IPS DF 6.9 (cell line): ENCODE results near the gene GFER.
"Not testable (repeated sequence)": the region's sequence is repeated elsewhere in the genome, so short reads cannot be mapped to it uniquely, and the experiment has no call there.

ENCODE experiments used
- DNase-seq: peaks from one replicate; pipeline ENCODE4 v3.0.0-alpha.2; 2013; ENCODE audit warnings: low read depth, low spot score
- H3K27ac ChIP-seq: one replicate; pipeline ENCODE4 v1.5.1; 2013; ENCODE audit warnings: low read length, control low read depth
- H3K27me3 ChIP-seq: 2 replicates; pipeline ENCODE4 v1.6.1; 2013; ENCODE audit warnings: mild to moderate bottlenecking, low read length; ENCODE audit not compliant: control insufficient read depth, insufficient read depth
- H3K36me3 ChIP-seq: 2 replicates; pipeline ENCODE4 v1.6.1; 2013; ENCODE audit warnings: low read length; ENCODE audit not compliant: control insufficient read depth, insufficient read depth
- H3K4me1 ChIP-seq: 2 replicates; pipeline ENCODE4 v1.6.1; 2013; ENCODE audit warnings: low read length; ENCODE audit not compliant: control insufficient read depth, insufficient read depth
- H3K4me3 ChIP-seq: 2 replicates; pipeline ENCODE4 v1.5.1; 2013; ENCODE audit warnings: mild to moderate bottlenecking, low read length
- H3K9me3 ChIP-seq: 2 replicates; pipeline ENCODE4 v1.6.1; 2013; ENCODE audit warnings: low read length, inconsistent platforms; ENCODE audit not compliant: control insufficient read depth, insufficient read depth
- WGBS: extraction: QIAGEN DNeasy Blood & Tissue Kit; methylation state at CpG from one replicate; pipeline ENCODE4 v1.1.7; 2013; ENCODE audit warnings: mixed read lengths, missing lambda C conversion rate; ENCODE audit not compliant: insufficient read length, insufficient coverage; 5-methylcytosine and 5-hydroxymethylcytosine counted together

The GFER gene

DNA sequence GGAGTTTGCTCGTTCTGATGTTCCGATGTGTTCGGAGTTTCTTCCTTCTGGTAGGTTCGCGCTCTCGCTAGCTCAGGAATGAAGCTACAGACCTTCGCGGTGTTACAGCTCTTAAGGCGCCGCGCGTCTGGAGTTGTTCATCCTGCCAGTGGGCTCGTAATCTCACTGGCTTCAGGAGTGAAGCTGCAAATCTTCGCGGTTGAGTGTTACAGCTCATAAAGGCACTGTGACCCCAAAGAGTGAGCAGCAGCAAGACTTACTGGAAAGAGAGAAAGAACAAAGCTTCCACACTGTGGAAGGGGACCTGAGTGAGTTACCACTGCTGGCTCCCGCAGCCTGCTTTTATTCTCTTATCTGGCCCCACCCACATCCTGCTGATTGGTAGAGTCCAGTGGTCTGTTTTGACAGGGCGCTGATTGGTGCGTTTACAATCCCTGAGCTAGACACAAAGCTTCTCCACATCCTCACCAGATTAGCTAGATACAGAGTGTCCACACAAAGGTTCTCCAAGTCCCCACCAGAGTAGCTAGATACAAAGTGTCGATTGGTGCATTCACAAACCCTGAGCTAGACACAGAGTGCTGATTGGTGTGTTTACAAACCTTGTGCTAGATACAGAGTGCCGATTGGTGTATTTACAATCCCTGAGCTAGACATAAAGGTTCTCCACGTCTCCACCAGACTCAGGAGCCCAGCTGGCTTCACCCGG lies 26.4 kb upstream of the GFER start:
- WGBS: no CpG with 5 or more reads among the region's 22 CpGs
- H3K27me3 ChIP-seq, H3K4me1 ChIP-seq, H3K9me3 ChIP-seq, H3K27ac ChIP-seq, H3K4me3 ChIP-seq, DNase-seq, H3K36me3 ChIP-seq: not testable (repeated sequence)

GRCh38 chr16:1958143-1958491 lies 25.9 kb upstream of the GFER start:
- not testable (repeated sequence) for H3K27me3 ChIP-seq, DNase-seq, H3K4me3 ChIP-seq, H3K27ac ChIP-seq, H3K9me3 ChIP-seq, H3K4me1 ChIP-seq
- no CpG with 5 or more reads among the region's 30 CpGs for WGBS
- peaks cover 11% of the 10 kb centered on the region; the same call in 1 of the 2 replicates for H3K36me3 ChIP-seq

- Histone ChIP-seq H3K27ac (no peak overlapping the region), H3K4me1 (peaks cover 1% of the 10 kb centered on the region; the same call in 1 of the 2 replicates), H3K27me3 (no peaks in the 10 kb centered on the region), H3K4me3 (peak overlapping the region; percentile 77; the same call in 1 of the 2 replicates), H3K36me3 (peaks cover 14% of the 10 kb centered on the region; the same call in 1 of the 2 replicates), H3K9me3 (no peaks in the 10 kb centered on the region)
- no peak for DNase-seq
- no CpG with 5 or more reads among the region's 14 CpGs for WGBS
These were observed 25.2 kb upstream of the GFER start for GRCh38 chr16:1958715-1959268.

DNA sequence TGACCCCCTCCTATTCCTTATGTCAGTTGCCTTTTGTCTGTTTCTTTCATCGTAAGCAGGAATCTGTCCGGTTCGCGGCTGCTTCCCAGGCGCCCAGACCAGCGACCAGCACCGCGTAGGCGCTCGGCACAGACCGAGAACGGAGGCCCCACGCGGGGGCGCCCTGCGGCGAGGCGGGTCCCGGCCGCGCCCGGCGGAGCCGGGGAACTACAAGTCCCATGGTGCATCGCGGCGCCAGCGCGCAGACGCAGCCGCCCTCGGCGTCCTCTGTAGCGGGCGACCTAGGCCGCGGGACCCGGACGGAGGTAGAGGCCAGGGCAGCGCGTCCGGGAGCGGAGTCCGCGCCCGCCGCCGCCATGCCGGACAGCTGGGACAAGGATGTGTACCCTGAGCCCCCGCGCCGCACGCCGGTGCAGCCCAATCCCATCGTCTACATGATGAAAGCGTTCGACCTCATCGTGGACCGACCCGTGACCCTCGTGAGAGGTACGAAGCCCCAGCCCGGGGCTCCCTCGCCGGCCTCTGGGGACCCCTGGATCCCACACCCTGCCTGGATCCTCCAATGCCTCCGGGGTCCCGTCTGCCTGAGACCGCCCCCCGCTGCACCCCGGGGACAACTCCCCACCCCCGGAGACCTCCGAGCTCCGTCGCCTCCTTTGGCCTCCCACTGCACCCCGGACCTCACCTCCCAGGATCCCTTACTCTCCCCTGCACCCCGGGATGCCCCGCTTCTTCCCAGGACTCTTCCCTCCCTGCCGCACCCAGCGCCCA lies 24.5 kb upstream of the GFER start, which contains the start of gene NDUFB10:
NDUFB10 (plus strand) TSS at position 270 of the 771 bp plus-strand sequence; CDS start at position 357, 87 bp downstream.
- no CpG with 5 or more reads among the region's 79 CpGs for WGBS
- no peaks in the 10 kb centered on the region for H3K9me3 ChIP-seq
- H3K36me3 ChIP-seq: peaks cover 18% of the 10 kb centered on the region; the same call in 1 of the 2 replicates
- peak within 1 kb of the TSS; percentile 77; the same call in 1 of the 2 replicates for H3K4me3 ChIP-seq
- DNase-seq: peak; percentile 79
- H3K27me3 ChIP-seq: no peaks in the 10 kb centered on the region
- peaks cover 1% of the 10 kb centered on the region; the same call in 1 of the 2 replicates for H3K4me1 ChIP-seq
- no peak within 1 kb of the TSS for H3K27ac ChIP-seq

GRCh38 chr16:1960665-1961630 lies 23.0 kb upstream of the GFER start:
- H3K9me3 ChIP-seq: no peaks in the 10 kb centered on the region
- peak overlapping the region; percentile 8; the same call in 1 of the 2 replicates for H3K4me3 ChIP-seq
- no CpG with 5 or more reads among the region's 20 CpGs for WGBS
- DNase-seq: no peak
- no peaks in the 10 kb centered on the region for H3K4me1 ChIP-seq
- peaks cover 18% of the 10 kb centered on the region; the same call in 1 of the 2 replicates for H3K36me3 ChIP-seq
- H3K27me3 ChIP-seq: no peaks in the 10 kb centered on the region
- H3K27ac ChIP-seq: no peak overlapping the region

DNA sequence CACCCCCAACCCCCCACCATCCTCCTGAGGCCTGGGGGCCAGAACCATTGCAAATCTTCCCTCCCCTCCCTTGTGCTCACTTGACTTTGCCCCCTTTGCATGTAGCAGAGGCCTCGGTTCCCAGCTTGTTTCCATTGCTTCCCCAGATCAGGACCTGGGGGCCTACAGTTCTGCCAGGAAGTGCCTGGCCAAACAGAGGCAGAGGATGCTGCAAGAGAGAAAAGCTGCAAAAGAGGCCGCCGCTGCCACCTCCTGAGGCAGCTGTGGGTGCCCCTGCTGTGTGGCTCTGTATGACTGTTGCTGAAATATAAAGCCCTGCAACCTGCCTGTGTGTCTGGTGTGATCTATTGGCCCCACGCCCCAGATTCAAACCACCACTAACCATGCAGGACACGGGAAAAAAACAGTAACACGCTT lies 22.3 kb upstream of the GFER start:
- H3K9me3 ChIP-seq: no peaks in the 10 kb centered on the region
- no peaks in the 10 kb centered on the region for H3K27me3 ChIP-seq
- DNase-seq: no peak
- no peak overlapping the region for H3K4me3 ChIP-seq
- no peaks in the 10 kb centered on the region for H3K4me1 ChIP-seq
- WGBS: no CpG with 5 or more reads among the region's 6 CpGs
- H3K27ac ChIP-seq: no peak overlapping the region
- peaks cover 18% of the 10 kb centered on the region; the same call in 1 of the 2 replicates for H3K36me3 ChIP-seq

- H3K4me1 ChIP-seq, H3K4me3 ChIP-seq, H3K9me3 ChIP-seq, DNase-seq, H3K27me3 ChIP-seq, H3K27ac ChIP-seq: not testable (repeated sequence)
- WGBS: no CpG with 5 or more reads among the region's 37 CpGs
- peaks cover 18% of the 10 kb centered on the region; the same call in 1 of the 2 replicates for H3K36me3 ChIP-seq
These were observed 21.5 kb upstream of the GFER start for GRCh38 chr16:1962161-1963153.

- Histone ChIP-seq H3K36me3 (peaks cover 18% of the 10 kb centered on the region), H3K27ac (no peak overlapping the region), H3K4me3 (peak overlapping the region; percentile 74), H3K9me3 (no peaks in the 10 kb centered on the region), H3K27me3 (no peaks in the 10 kb centered on the region), H3K4me1 (no peaks in the 10 kb centered on the region)
- no CpG with 5 or more reads among the region's 44 CpGs for WGBS
- DNase-seq: no peak
These were observed 20.0 kb upstream of the GFER start for GRCh38 chr16:1963806-1964505.
